Measurements from ENCODE around the gene COL21A1. TPM values are rescaled to one million over a fixed set of nuclear protein-coding genes. Genes with fewer than 3 reads are reported as not detected.

The COL21A1 gene
- total and polyA plus RNA-seq, 11 donors, result 21.7 to 110 (median 49.1) TPM

GRCh38 chr6:56023829-56024228 is 223.6 kb downstream of the COL21A1 start:
- Histone ChIP-seq H3K27ac (no peak overlapping the region), H3K4me3 (no peak overlapping the region), H3K27me3 (no peaks in the 10 kb centered on the region), H3K36me3 (no peaks in the 10 kb centered on the region), H3K4me1 (peaks cover 0 to 3% (median 0%) of the 10 kb centered on the region in 12 donors), H3K9me3 (peaks cover 0 to 8% (median 0%) of the 10 kb centered on the region in 12 donors)
- DNase-seq (no peak), ATAC-seq (no peak)
- TF ChIP-seq CTCF (IDR thresholded peaks at IDR 0.05), result no peak
- no peak for TF ChIP-seq POLR2A (IDR thresholded peaks at IDR 0.05)
- WGBS, 4 donors, result 88 to 97% (median 90%) methylated on average over 3 of the region's 3 CpGs
- intact Hi-C loops (cut with DNase I), result no loop called here

GRCh38 chr6:56022678-56023077 is 224.7 kb downstream of the COL21A1 start:
- TF ChIP-seq CTCF (IDR thresholded peaks at IDR 0.05) (no peak), POLR2A (IDR thresholded peaks at IDR 0.05) (no peak)
- H3K9me3 ChIP-seq, result peaks cover 0 to 8% (median 0%) of the 10 kb centered on the region in 12 donors
- DNase-seq (no peak), ATAC-seq (no peak)
- H3K27ac ChIP-seq, result no peak overlapping the region
- WGBS, 4 donors, result 76 to 93% (median 87%) methylated on average over 1 of the region's 1 CpG
- H3K36me3 ChIP-seq, result no peaks in the 10 kb centered on the region
- no peak overlapping the region for H3K4me3 ChIP-seq
- no peaks in the 10 kb centered on the region for H3K27me3 ChIP-seq
- intact Hi-C loops (cut with DNase I), result no loop called here
- peaks cover 0 to 3% (median 0%) of the 10 kb centered on the region in 12 donors for H3K4me1 ChIP-seq

- Histone ChIP-seq H3K36me3 (no peaks in the 10 kb centered on the region), H3K9me3 (peaks cover 0 to 8% (median 0%) of the 10 kb centered on the region in 12 donors), H3K4me1 (peaks cover 0 to 3% (median 0%) of the 10 kb centered on the region in 12 donors), H3K27ac (no peak overlapping the region), H3K4me3 (no peak overlapping the region), H3K27me3 (no peaks in the 10 kb centered on the region)
- whole genome bisulfite sequencing, 4 donors, result 80 to 90% (median 85%) methylated on average over 2 of the region's 2 CpGs
- ATAC-seq (no peak), DNase-seq (no peak)
- TF ChIP-seq CTCF (IDR thresholded peaks at IDR 0.05), result no peak
- no peak for TF ChIP-seq POLR2A (IDR thresholded peaks at IDR 0.05)
- intact Hi-C loops (cut with DNase I), result no loop called here
These were observed 225.4 kb downstream of the COL21A1 start for GRCh38 chr6:56021943-56022342.

GRCh38 chr6:56019973-56020372 is 227.4 kb downstream of the COL21A1 start:
- Histone ChIP-seq H3K4me1 (no peaks in the 10 kb centered on the region), H3K27me3 (no peaks in the 10 kb centered on the region), H3K4me3 (no peak overlapping the region), H3K9me3 (peaks cover 0 to 8% (median 0%) of the 10 kb centered on the region in 12 donors), H3K36me3 (no peaks in the 10 kb centered on the region), H3K27ac (no peak overlapping the region)
- no peak for DNase-seq
- intact Hi-C loops (cut with DNase I), result no loop called here
- ATAC-seq, result no peak
- 73 to 82% (median 79%) methylated on average over 1 of the region's 1 CpG for WGBS, 4 donors
- TF ChIP-seq POLR2A (IDR thresholded peaks at IDR 0.05) (no peak), CTCF (IDR thresholded peaks at IDR 0.05) (no peak)
